ENCODE results near the gene IL10.

The IL10 gene

GRCh38 chr1:206732992-206733391, 39.3 kb downstream of the IL10 start:
- no peak overlapping the region for H3K9ac ChIP-seq (ENCODE audit: low read length in 2 of 2)
- peaks cover 45 to 52% of the 10 kb centered on the region in 2 donors for H3K36me3 ChIP-seq (ENCODE audit: control insufficient read depth in 2 of 2, insufficient read depth in 2 of 2, low read length in 2 of 2)
- no peaks in the 10 kb centered on the region for H3K9me3 ChIP-seq (ENCODE audit: control insufficient read depth in 2 of 2, low read length in 2 of 2)
- H3K4me3 ChIP-seq (ENCODE audit: low read length in 2 of 2): no peak overlapping the region
- no peaks in the 10 kb centered on the region for H3K27me3 ChIP-seq (ENCODE audit: control insufficient read depth in 1 of 2, insufficient read depth in 2 of 2, low read length in 2 of 2)
- H3K4me1 ChIP-seq (ENCODE audit: control insufficient read depth, insufficient read depth, low read length): peaks cover 13% of the 10 kb centered on the region
- no peak overlapping the region for H3K27ac ChIP-seq (ENCODE audit: low read length)

DNA sequence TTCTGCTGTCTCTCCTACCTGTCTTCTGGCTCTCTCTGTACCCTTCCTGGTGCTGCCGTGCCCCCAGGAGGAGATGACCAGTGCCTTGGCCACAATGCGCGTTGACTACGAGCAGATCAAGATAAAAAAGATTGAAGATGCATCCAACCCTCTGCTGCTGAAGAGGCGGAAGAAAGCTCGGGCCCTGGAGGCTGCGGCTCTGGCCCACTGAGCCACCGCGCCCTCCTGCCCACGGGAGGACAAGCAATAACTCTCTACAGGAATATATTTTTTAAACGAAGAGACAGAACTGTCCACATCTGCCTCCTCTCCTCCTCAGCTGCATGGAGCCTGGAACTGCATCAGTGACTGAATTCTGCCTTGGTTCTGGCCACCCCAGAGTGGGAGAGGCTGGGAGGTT, 39.8 kb downstream of the IL10 start:
- Histone ChIP-seq H3K36me3 (ENCODE audit: control insufficient read depth in 2 of 2, insufficient read depth in 2 of 2, low read length in 2 of 2) (peaks cover 45 to 52% of the 10 kb centered on the region in 2 donors), H3K27me3 (ENCODE audit: control insufficient read depth in 1 of 2, insufficient read depth in 2 of 2, low read length in 2 of 2) (no peaks in the 10 kb centered on the region), H3K27ac (ENCODE audit: low read length) (no peak overlapping the region), H3K4me3 (ENCODE audit: low read length in 2 of 2) (no peak overlapping the region), H3K9me3 (ENCODE audit: control insufficient read depth in 2 of 2, low read length in 2 of 2) (no peaks in the 10 kb centered on the region), H3K4me1 (ENCODE audit: control insufficient read depth, insufficient read depth, low read length) (peaks cover 11% of the 10 kb centered on the region), H3K9ac (ENCODE audit: low read length in 2 of 2) (no peak overlapping the region)

- no peaks in the 10 kb centered on the region for H3K27me3 ChIP-seq (ENCODE audit: control insufficient read depth in 1 of 2, insufficient read depth in 2 of 2, low read length in 2 of 2)
- H3K4me1 ChIP-seq (ENCODE audit: control insufficient read depth, insufficient read depth, low read length): peaks cover 30% of the 10 kb centered on the region
- H3K27ac ChIP-seq (ENCODE audit: low read length): no peak overlapping the region
- peaks cover 39 to 45% of the 10 kb centered on the region in 2 donors for H3K36me3 ChIP-seq (ENCODE audit: control insufficient read depth in 2 of 2, insufficient read depth in 2 of 2, low read length in 2 of 2)
- no peak overlapping the region for H3K4me3 ChIP-seq (ENCODE audit: low read length in 2 of 2)
- H3K9me3 ChIP-seq (ENCODE audit: control insufficient read depth in 2 of 2, low read length in 2 of 2): no peaks in the 10 kb centered on the region
- H3K9ac ChIP-seq (ENCODE audit: low read length in 2 of 2): no peak overlapping the region
These were observed 42.8 kb downstream of the IL10 start for GRCh38 chr1:206729507-206729906.

- Histone ChIP-seq H3K27me3 (ENCODE audit: control insufficient read depth in 1 of 2, insufficient read depth in 2 of 2, low read length in 2 of 2) (no peaks in the 10 kb centered on the region), H3K27ac (ENCODE audit: low read length) (no peak overlapping the region), H3K4me3 (ENCODE audit: low read length in 2 of 2) (no peak overlapping the region), H3K36me3 (ENCODE audit: control insufficient read depth in 2 of 2, insufficient read depth in 2 of 2, low read length in 2 of 2) (peaks cover 39 to 41% of the 10 kb centered on the region in 2 donors), H3K9ac (ENCODE audit: low read length in 2 of 2) (no peak overlapping the region), H3K4me1 (ENCODE audit: control insufficient read depth, insufficient read depth, low read length) (peaks cover 35% of the 10 kb centered on the region), H3K9me3 (ENCODE audit: control insufficient read depth in 2 of 2, low read length in 2 of 2) (no peaks in the 10 kb centered on the region)
These were observed 43.2 kb downstream of the IL10 start for GRCh38 chr1:206729050-206729449.

DNA sequence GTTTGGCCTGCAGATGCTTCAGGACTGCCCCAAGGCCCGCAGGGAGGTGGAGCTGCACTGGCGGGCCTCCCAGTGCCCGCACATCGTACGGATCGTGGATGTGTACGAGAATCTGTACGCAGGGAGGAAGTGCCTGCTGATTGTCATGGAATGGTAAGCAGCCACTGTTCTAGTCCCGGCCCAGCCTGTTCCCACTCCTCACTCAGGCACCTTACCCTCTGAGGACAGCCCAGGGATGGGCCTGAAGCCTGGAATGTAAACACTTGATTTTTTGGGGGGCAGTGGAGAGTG, 43.7 kb downstream of the IL10 start:
- H3K27ac ChIP-seq (ENCODE audit: low read length): no peak overlapping the region
- H3K9ac ChIP-seq (ENCODE audit: low read length in 2 of 2): no peak overlapping the region
- peaks cover 39% of the 10 kb centered on the region for H3K4me1 ChIP-seq (ENCODE audit: control insufficient read depth, insufficient read depth, low read length)
- H3K4me3 ChIP-seq (ENCODE audit: low read length in 2 of 2): no peak overlapping the region
- H3K9me3 ChIP-seq (ENCODE audit: control insufficient read depth in 2 of 2, low read length in 2 of 2): no peaks in the 10 kb centered on the region
- H3K36me3 ChIP-seq (ENCODE audit: control insufficient read depth in 2 of 2, insufficient read depth in 2 of 2, low read length in 2 of 2): peaks cover 38 to 41% of the 10 kb centered on the region in 2 donors
- H3K27me3 ChIP-seq (ENCODE audit: control insufficient read depth in 1 of 2, insufficient read depth in 2 of 2, low read length in 2 of 2): no peaks in the 10 kb centered on the region

DNA sequence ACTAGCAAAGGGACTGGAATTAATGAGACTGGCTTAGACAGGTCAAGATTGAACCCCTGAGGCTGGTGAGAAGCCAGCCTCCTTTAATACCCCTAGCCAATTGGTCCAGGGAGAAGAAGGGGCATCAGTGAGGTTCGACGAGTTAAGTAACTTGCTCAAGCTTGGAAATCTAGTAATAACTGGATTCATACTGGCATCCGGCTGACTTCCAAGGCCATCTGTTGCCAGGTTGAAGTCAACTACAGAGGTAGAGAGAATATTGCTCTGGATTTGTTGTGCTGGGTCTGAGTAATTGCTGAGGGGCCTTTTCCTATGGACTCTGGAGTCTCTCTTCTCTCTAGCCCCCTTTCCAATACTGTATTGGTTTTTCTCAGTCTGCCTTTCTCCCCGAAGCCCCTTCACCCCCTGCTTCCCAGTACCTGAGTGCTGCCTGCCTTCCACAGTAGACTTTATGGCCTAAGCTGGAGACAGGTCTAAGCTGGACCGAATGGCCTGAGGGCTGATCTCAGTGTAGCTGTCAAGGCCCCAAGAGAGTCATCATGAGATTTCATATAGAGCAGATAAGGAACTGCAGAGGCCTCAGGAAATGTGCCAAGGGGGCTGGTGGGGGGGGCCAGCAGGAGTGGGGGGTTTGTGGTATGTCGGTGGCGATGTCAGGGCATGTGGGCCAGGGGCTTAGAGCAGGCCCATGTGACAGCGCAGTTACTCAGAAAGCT, 44.2 kb downstream of the IL10 start:
- Histone ChIP-seq H3K9ac (ENCODE audit: low read length in 2 of 2) (no peak overlapping the region), H3K36me3 (ENCODE audit: control insufficient read depth in 2 of 2, insufficient read depth in 2 of 2, low read length in 2 of 2) (peaks cover 36 to 41% of the 10 kb centered on the region in 2 donors), H3K27me3 (ENCODE audit: control insufficient read depth in 1 of 2, insufficient read depth in 2 of 2, low read length in 2 of 2) (no peaks in the 10 kb centered on the region), H3K4me3 (ENCODE audit: low read length in 2 of 2) (no peak overlapping the region), H3K27ac (ENCODE audit: low read length) (no peak overlapping the region), H3K9me3 (ENCODE audit: control insufficient read depth in 2 of 2, low read length in 2 of 2) (no peaks in the 10 kb centered on the region), H3K4me1 (ENCODE audit: control insufficient read depth, insufficient read depth, low read length) (peaks cover 44% of the 10 kb centered on the region)

GRCh38 chr1:206725109-206725963, 47.0 kb downstream of the IL10 start:
- Histone ChIP-seq H3K27ac (ENCODE audit: low read length) (no peak overlapping the region), H3K36me3 (ENCODE audit: control insufficient read depth in 2 of 2, insufficient read depth in 2 of 2, low read length in 2 of 2) (peaks cover 11 to 14% of the 10 kb centered on the region in 2 donors), H3K27me3 (ENCODE audit: control insufficient read depth in 1 of 2, insufficient read depth in 2 of 2, low read length in 2 of 2) (no peaks in the 10 kb centered on the region), H3K9me3 (ENCODE audit: control insufficient read depth in 2 of 2, low read length in 2 of 2) (no peaks in the 10 kb centered on the region), H3K4me1 (ENCODE audit: control insufficient read depth, insufficient read depth, low read length) (peaks cover 52% of the 10 kb centered on the region), H3K9ac (ENCODE audit: low read length in 2 of 2) (no peak overlapping the region), H3K4me3 (ENCODE audit: low read length in 2 of 2) (no peak overlapping the region)

DNA sequence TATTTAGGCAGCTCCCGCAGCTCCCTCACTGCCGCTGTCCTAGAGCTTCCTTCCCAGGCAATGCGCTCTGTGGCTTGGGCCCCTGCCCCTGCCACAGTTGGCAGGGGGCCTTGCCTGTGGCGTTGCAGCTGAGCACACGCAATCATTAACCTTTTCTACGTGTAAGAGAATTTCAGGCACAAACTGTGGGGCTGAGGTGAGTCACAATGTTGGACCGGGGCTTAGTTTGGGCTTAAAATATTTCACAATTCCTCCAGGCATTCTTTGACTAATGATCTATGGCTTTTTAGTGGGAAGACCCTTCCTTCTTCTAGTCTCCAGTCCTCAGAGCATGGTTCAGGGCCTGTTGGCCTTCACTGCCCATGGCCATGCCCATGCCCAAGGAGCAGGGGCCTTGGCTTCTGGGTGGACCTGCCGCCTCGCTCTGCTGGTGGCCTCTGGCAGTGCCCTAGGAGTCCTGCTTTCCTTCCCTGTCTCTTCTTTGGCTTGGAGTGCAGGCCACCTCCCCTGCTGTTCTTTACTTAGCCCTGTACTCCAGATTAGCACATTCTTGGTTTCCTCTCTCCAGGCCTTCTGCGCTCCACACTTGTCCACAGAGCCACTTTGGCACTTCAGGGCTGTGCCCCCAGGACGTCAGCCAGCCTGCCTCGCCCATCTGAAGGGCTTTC, 48.4 kb downstream of the IL10 start:
- Histone ChIP-seq H3K4me1 (ENCODE audit: control insufficient read depth, insufficient read depth, low read length) (peaks cover 52% of the 10 kb centered on the region), H3K27ac (ENCODE audit: low read length) (peak overlapping the region; percentile 70), H3K9ac (ENCODE audit: low read length in 2 of 2) (peak overlapping the region in 1 of 2 donors; percentile 34), H3K27me3 (ENCODE audit: control insufficient read depth in 1 of 2, insufficient read depth in 2 of 2, low read length in 2 of 2) (no peaks in the 10 kb centered on the region), H3K4me3 (ENCODE audit: low read length in 2 of 2) (peak overlapping the region in 1 of 2 donors; percentile 35), H3K9me3 (ENCODE audit: control insufficient read depth in 2 of 2, low read length in 2 of 2) (no peaks in the 10 kb centered on the region), H3K36me3 (ENCODE audit: control insufficient read depth in 2 of 2, insufficient read depth in 2 of 2, low read length in 2 of 2) (peaks cover 0 to under 1% of the 10 kb centered on the region in 2 donors)

GRCh38 chr1:206723462-206723804, 48.9 kb downstream of the IL10 start:
- H3K36me3 ChIP-seq (ENCODE audit: control insufficient read depth in 2 of 2, insufficient read depth in 2 of 2, low read length in 2 of 2): no peaks in the 10 kb centered on the region
- no peaks in the 10 kb centered on the region for H3K9me3 ChIP-seq (ENCODE audit: control insufficient read depth in 2 of 2, low read length in 2 of 2)
- H3K27me3 ChIP-seq (ENCODE audit: control insufficient read depth in 1 of 2, insufficient read depth in 2 of 2, low read length in 2 of 2): no peaks in the 10 kb centered on the region
- H3K9ac ChIP-seq (ENCODE audit: low read length in 2 of 2): no peak overlapping the region
- peaks cover 49% of the 10 kb centered on the region for H3K4me1 ChIP-seq (ENCODE audit: control insufficient read depth, insufficient read depth, low read length)
- peak overlapping the region; percentile 70 for H3K27ac ChIP-seq (ENCODE audit: low read length)
- H3K4me3 ChIP-seq (ENCODE audit: low read length in 2 of 2): peak overlapping the region in 1 of 2 donors; percentile 8

DNA sequence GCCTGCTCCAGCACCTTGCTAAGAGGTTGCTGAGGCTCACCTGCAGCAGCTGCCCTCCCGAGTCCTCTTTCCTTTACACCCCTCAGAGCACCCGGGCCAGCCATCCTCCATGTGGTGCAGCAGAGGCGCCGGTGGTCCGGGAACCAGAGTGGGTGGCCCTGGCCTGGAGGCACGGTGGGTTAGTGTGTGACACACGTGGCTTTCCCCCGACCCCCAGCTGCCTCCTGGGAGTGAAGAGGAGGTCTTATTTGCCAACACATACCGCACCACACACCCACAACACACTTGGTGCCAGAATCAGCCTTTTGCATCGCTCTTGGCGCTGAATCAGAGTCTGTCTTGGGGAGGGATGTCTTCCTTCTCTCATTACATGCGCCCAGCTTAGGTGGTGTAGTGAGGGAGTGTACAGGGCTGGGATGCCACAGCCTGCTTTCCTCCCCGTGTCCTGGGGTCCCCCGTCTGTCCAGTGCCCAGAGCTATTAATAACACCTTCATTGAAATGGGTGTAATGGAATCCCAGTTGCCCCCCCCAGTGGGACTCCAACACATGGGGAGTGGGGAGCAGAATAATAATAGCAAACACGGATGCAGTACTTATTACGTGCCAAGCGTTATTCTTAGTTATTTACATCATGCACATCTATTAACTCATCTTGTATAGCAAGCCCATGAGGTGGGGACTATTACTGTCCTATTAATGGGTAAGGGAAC, 49.4 kb downstream of the IL10 start:
- Histone ChIP-seq H3K27ac (ENCODE audit: low read length) (peak overlapping the region; percentile 70), H3K4me1 (ENCODE audit: control insufficient read depth, insufficient read depth, low read length) (peaks cover 43% of the 10 kb centered on the region), H3K9ac (ENCODE audit: low read length in 2 of 2) (no peak overlapping the region), H3K36me3 (ENCODE audit: control insufficient read depth in 2 of 2, insufficient read depth in 2 of 2, low read length in 2 of 2) (no peaks in the 10 kb centered on the region), H3K9me3 (ENCODE audit: control insufficient read depth in 2 of 2, low read length in 2 of 2) (no peaks in the 10 kb centered on the region), H3K4me3 (ENCODE audit: low read length in 2 of 2) (no peak overlapping the region), H3K27me3 (ENCODE audit: control insufficient read depth in 1 of 2, insufficient read depth in 2 of 2, low read length in 2 of 2) (no peaks in the 10 kb centered on the region)
